HL-60 (cell line): Measurements from ENCODE around the gene DEGS2.

Experiments
- DNase-seq, 2 experiments: peaks; one replicate each; pipeline ENCODE4 v3.0.0-alpha.2; 2010 to 2020; ENCODE audit warnings: low read depth in 1 of 2, low spot score in 1 of 2
- H3K27ac ChIP-seq: fragments of 250-450 bp; sonication (Bioruptor Pico); replicated peaks from 2 replicates; pipeline ENCODE4 v1.5.1; 2020; ENCODE audit warnings: mild to moderate bottlenecking, moderate library complexity
- H3K27me3 ChIP-seq: fragments of 250-450 bp; sonication (Bioruptor Pico); 2 replicates; pipeline ENCODE4 v1.5.1; 2021; ENCODE audit warnings: mild to moderate bottlenecking, moderate library complexity; ENCODE audit not compliant: insufficient read depth, poor library complexity, severe bottlenecking
- H3K4me3 ChIP-seq: replicated peaks from 2 replicates; pipeline ENCODE4 v1.5.1; 2011; ENCODE audit warnings: mild to moderate bottlenecking, control low read depth, low read length; ENCODE audit not compliant: insufficient read depth
- CTCF ChIP-seq: IDR thresholded peaks from one replicate; pipeline ENCODE4 v1.5.1; 2011; ENCODE audit warnings: low read length, control low read depth, inconsistent platforms; ENCODE audit not compliant: insufficient read depth
- GABPA ChIP-seq: IDR thresholded peaks from 2 replicates; pipeline ENCODE4 v1.6.1; 2012; ENCODE audit warnings: low read depth
- POLR2AphosphoS5 ChIP-seq: IDR thresholded peaks from 2 replicates; pipeline ENCODE4 v1.6.1; 2012; ENCODE audit warnings: low read depth
- REST ChIP-seq: IDR thresholded peaks from 2 replicates; pipeline ENCODE4 v1.6.1; 2012; ENCODE audit warnings: low read depth; ENCODE audit not compliant: insufficient replicate concordance
- SPI1 ChIP-seq: IDR thresholded peaks from 2 replicates; pipeline ENCODE4 v1.6.1; 2012; ENCODE audit warnings: low read depth, mild to moderate bottlenecking, borderline replicate concordance

The DEGS2 gene

DNA sequence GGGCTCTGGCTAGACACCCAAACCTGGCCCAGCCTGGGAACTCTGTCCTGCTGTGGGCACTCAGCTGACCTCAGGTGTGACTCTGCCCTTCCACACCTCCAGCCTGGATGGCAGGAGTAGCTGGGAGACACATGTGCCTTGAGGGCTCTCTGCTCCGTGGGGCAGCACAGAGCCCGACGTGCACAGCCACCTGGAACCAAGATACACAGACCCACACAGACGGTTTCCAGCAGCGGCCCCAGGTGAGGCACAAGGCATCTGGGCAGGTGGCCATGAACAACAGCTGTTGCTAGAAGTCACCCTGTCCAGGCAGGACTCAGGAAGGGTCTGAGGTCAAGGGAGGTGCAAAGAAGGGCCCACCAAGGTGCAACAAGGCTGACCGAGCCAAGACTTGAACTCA, 5.9 kb downstream of the DEGS2 start:
- no peak for TF ChIP-seq POLR2AphosphoS5
- no peak for TF ChIP-seq CTCF
- no peak for TF ChIP-seq SPI1
- no peak for TF ChIP-seq REST
- no peak for TF ChIP-seq GABPA
- DNase-seq = no peak
- Histone ChIP-seq H3K4me3 (no peak overlapping the region), H3K27me3 (no peaks in the 10 kb centered on the region), H3K27ac (no peak overlapping the region)

GRCh38 chr14:100152091-100152490, 7.4 kb downstream of the DEGS2 start:
- Histone ChIP-seq H3K27me3 (no peaks in the 10 kb centered on the region), H3K27ac (no peak overlapping the region), H3K4me3 (no peak overlapping the region)
- no peak for TF ChIP-seq REST
- no peak for TF ChIP-seq GABPA
- TF ChIP-seq CTCF = no peak
- no peak for TF ChIP-seq POLR2AphosphoS5
- no peak for TF ChIP-seq SPI1
- no peak for DNase-seq

DNA sequence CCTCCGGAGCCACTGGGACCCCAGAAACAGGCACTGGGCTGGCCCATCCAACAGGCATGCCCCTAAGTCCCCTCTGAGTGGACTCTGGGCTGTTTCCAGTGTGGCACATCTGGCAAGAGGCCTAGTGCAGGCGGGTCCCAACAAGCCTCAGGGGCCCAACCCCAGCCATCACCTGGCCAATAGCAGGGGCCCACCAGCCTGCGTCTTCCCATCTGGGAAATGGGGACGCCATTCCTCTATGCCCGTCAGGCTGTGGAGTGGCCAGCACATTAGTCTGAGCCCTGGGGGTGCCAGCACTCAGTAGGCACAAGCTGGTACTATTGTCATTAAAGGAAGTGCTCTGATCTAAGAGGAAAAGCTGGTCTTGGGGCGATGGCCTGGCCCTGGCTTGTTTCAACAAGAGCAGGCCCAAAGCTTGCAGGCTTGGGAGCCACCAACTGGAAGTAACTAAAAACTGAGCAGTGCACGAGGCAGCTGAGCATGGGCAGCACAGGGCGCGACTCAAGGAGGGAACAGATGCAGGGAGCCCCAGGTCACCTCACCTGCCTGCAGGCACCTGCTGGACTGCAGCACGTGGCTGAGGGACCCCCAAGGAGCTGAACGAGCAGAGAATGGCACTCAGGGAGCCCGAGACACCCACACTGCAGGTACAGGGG, 8.4 kb downstream of the DEGS2 start:
- no peak overlapping the region for H3K4me3 ChIP-seq
- DNase-seq = no peak
- TF ChIP-seq REST = no peak
- no peak for TF ChIP-seq GABPA
- no peak for TF ChIP-seq POLR2AphosphoS5
- TF ChIP-seq CTCF = no peak
- no peak for TF ChIP-seq SPI1
- H3K27me3 ChIP-seq = no peaks in the 10 kb centered on the region
- H3K27ac ChIP-seq = no peak overlapping the region
